ENCODE data around the gene FGF14. TPM values are rescaled to one million over a fixed set of nuclear protein-coding genes. Genes with fewer than 3 reads are reported as not detected.

FGF14 gene
- total and polyA plus RNA-seq, 9 donors = 0.06 to 4.8 (median 0.60) TPM; not detected in 2

GRCh38 chr13:101673360-101674105 lies 728.3 kb downstream of the FGF14 start:
- no peak overlapping the region for H3K27ac ChIP-seq
- TF ChIP-seq POLR2A (IDR thresholded peaks at IDR 0.05) = no peak
- TF ChIP-seq, protein P1, sequence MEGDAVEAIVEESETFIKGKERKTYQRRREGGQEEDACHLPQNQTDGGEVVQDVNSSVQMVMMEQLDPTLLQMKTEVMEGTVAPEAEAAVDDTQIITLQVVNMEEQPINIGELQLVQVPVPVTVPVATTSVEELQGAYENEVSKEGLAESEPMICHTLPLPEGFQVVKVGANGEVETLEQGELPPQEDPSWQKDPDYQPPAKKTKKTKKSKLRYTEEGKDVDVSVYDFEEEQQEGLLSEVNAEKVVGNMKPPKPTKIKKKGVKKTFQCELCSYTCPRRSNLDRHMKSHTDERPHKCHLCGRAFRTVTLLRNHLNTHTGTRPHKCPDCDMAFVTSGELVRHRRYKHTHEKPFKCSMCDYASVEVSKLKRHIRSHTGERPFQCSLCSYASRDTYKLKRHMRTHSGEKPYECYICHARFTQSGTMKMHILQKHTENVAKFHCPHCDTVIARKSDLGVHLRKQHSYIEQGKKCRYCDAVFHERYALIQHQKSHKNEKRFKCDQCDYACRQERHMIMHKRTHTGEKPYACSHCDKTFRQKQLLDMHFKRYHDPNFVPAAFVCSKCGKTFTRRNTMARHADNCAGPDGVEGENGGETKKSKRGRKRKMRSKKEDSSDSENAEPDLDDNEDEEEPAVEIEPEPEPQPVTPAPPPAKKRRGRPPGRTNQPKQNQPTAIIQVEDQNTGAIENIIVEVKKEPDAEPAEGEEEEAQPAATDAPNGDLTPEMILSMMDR (IDR thresholded peaks at IDR 0.05) = no peak
- TF ChIP-seq EP300 (IDR thresholded peaks at IDR 0.05) = no peak
- 56 to 66% (median 62%) methylated on average over 4 of the region's 4 CpGs for WGBS, 3 donors
- no peaks in the 10 kb centered on the region for H3K36me3 ChIP-seq
- no peak for DNase-seq
- no peaks in the 10 kb centered on the region for H3K4me1 ChIP-seq (ENCODE audit: insufficient read depth)
- no peaks in the 10 kb centered on the region for H3K9me3 ChIP-seq
- no peak overlapping the region for H3K4me3 ChIP-seq
- intact Hi-C loops (cut with DNase I) = no loop called here
- no peaks in the 10 kb centered on the region for H3K27me3 ChIP-seq

DNA sequence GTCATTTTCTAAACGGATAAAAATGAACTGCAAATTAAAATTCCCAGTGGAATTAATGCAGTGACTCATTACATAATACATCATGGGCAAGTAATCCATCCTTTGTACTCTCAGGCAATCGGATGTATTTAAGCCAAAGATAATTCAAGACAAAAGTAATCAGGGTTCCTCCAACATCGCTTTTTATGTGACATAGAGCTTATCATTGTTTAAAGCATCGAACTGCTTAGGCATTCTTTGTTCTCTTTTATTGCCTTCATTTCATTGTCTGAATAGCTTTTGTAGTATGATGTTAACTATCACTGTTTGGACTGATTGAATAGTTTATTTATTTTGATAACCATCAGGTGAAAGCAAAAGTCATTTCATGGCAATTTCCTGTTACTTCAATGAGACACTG lies 740.0 kb downstream of the FGF14 start:
- Histone ChIP-seq H3K36me3 (no peaks in the 10 kb centered on the region), H3K4me3 (no peak overlapping the region), H3K27me3 (no peaks in the 10 kb centered on the region), H3K9me3 (no peaks in the 10 kb centered on the region), H3K27ac (no peak overlapping the region), H3K4me1 (ENCODE audit: insufficient read depth) (no peaks in the 10 kb centered on the region)
- 57 to 85% (median 57%) methylated on average over 4 of the region's 4 CpGs for WGBS, 3 donors
- TF ChIP-seq POLR2A (IDR thresholded peaks at IDR 0.05) = no peak
- TF ChIP-seq EP300 (IDR thresholded peaks at IDR 0.05) = no peak
- TF ChIP-seq, protein P1 (IDR thresholded peaks at IDR 0.05) = no peak
- no peak for DNase-seq
- intact Hi-C loops (cut with DNase I) = no loop called here

Small RNA genes within 50 kb of the gene (microRNA-seq; reads per million reads assigned to microRNA genes)
- 0 reads per million in 3 donors for gene MIR2681
- gene MIR4705 = 0 to 0.18 (median 0.16) reads per million in 3 donors

Small RNA genes within 50 kb of the gene (small RNA-seq; reads per million reads assigned to genes)
- not detected for gene MIR2681
- not detected for gene MIR4705
- not detected for gene RNU1-24P
- gene RNY1P2 = not detected
- not detected for gene RPL39P29

Other genes with a start within 250 kb of the FGF14 start
- 10 to 100 TPM; 27.8 to 50.7 (median 36.5) TPM for gene TPP2, start 194.9 kb upstream of the FGF14 start, total RNA-seq
- gene TPP2, start 194.9 kb upstream of the FGF14 start, polyA plus RNA-seq = 10 to 100 TPM; 24.0 to 32.3 TPM